H1 (cell line): ENCODE data around the gene MOSMO. TPM values are rescaled to one million over a fixed set of nuclear protein-coding genes. Genes with fewer than 3 reads are reported as not detected.

Experiments
- CTCF ChIA-PET: fragments of 300-600 bp; sonication (Branson Sonifier 250); formaldehyde crosslinking; loops from one replicate; lab custom pipeline; 2021; ENCODE audit not compliant: partially characterized antibody; lab: Charles Lee
- POLR2A ChIA-PET: fragments of 300-600 bp; sonication (Branson Sonifier 250); formaldehyde crosslinking; loops from one replicate; lab custom pipeline; 2021; ENCODE audit warnings: inconsistent platforms; ENCODE audit not compliant: partially characterized antibody; lab: Charles Lee
- DNase-seq, 2 experiments: peaks; one replicate each; pipeline versions ENCODE4 v3.0.0 to v3.0.0-alpha.2; 2010 to 2022; ENCODE audit warnings: low spot score in 2 of 2, low read depth in 1 of 2, mixed read lengths in 1 of 2
- FAIRE-seq: peaks from 2 replicates; lab custom pipeline; 2011; peaks lifted over from hg19 to GRCh38; lab: Jason Lieb, UNC
- H2AFZ ChIP-seq: 2 replicates; pipeline ENCODE4 v1.8.1; 2012; ENCODE audit warnings: low read length, inconsistent platforms
- H2AK5ac ChIP-seq: 2 replicates; pipeline ENCODE4 v1.6.1; 2013; ENCODE audit warnings: low read depth, low read length
- H2BK120ac ChIP-seq: replicated peaks from 2 replicates; pipeline ENCODE3; 2013; ENCODE audit warnings: low read depth, low read length, inconsistent platforms
- H2BK12ac ChIP-seq: 2 replicates; pipeline ENCODE4 v1.6.1; 2013; ENCODE audit warnings: low read depth, low read length
- H2BK15ac ChIP-seq: 2 replicates; pipeline ENCODE4 v1.6.1; 2013; ENCODE audit warnings: low read length
- H2BK20ac ChIP-seq: 2 replicates; pipeline ENCODE4 v1.6.1; 2013; ENCODE audit warnings: low read length
- H2BK5ac ChIP-seq: 2 replicates; pipeline ENCODE4 v1.6.1; 2013; ENCODE audit warnings: low read depth, low read length
- H3K14ac ChIP-seq: 2 replicates; pipeline ENCODE4 v1.6.1; 2013; ENCODE audit warnings: inconsistent platforms; ENCODE audit not compliant: insufficient read length
- H3K18ac ChIP-seq: 2 replicates; pipeline ENCODE4 v1.6.1; 2013; ENCODE audit warnings: low read length; ENCODE audit errors: extremely low read depth
- H3K23ac ChIP-seq: 2 replicates; pipeline ENCODE4 v1.6.1; 2013; ENCODE audit warnings: inconsistent platforms; ENCODE audit not compliant: insufficient read length
- H3K23me2 ChIP-seq: 2 replicates; pipeline ENCODE4 v1.6.1; 2013; ENCODE audit warnings: low read depth, low read length
- H3K27ac ChIP-seq: 2 replicates; pipeline ENCODE4 v1.6.1; 2011; ENCODE audit warnings: low read depth, low read length, inconsistent platforms
- H3K27me3 ChIP-seq, 4 experiments: replicated peaks in 1 of 4; 1 replicate in 1 of 4; 2 replicates in 3 of 4; pipeline versions ENCODE4 v1.6.1 to v1.8.1; 2011 to 2013; ENCODE audit warnings: low read length in 3 of 4, mild to moderate bottlenecking in 3 of 4, inconsistent platforms in 2 of 4, mixed read lengths in 2 of 4, moderate library complexity in 1 of 4; ENCODE audit not compliant: control insufficient read depth in 3 of 4, insufficient read depth in 3 of 4; ENCODE audit errors: extremely low read depth in 1 of 4
- H3K36me3 ChIP-seq, 4 experiments: 2 replicates each; pipeline versions ENCODE4 v1.6.1 to v1.8.1; 2011 to 2013; ENCODE audit warnings: mild to moderate bottlenecking in 4 of 4, low read length in 3 of 4, moderate library complexity in 2 of 4, control low read depth in 1 of 4, inconsistent platforms in 1 of 4; ENCODE audit not compliant: insufficient read depth in 4 of 4, control insufficient read depth in 2 of 4
- H3K4ac ChIP-seq: replicated peaks from 2 replicates; pipeline ENCODE3; 2013; ENCODE audit warnings: low read length, low read depth, mixed read lengths, inconsistent platforms; ENCODE audit not compliant: insufficient read length
- H3K4me1 ChIP-seq, 4 experiments: replicated peaks in 1 of 4; 1 replicate in 1 of 4; 2 replicates in 3 of 4; pipeline versions ENCODE4 v1.6.1 to v1.8.1; 2011 to 2013; ENCODE audit warnings: low read length in 3 of 4, inconsistent platforms in 2 of 4, mixed read lengths in 1 of 4; ENCODE audit not compliant: insufficient read depth in 4 of 4, control insufficient read depth in 3 of 4
- H3K4me2 ChIP-seq, 2 experiments: 2 replicates each; pipeline versions ENCODE4 v1.6.1 to v1.8.1; 2011 to 2013; ENCODE audit warnings: low read depth in 2 of 2, low read length in 2 of 2, control low read depth in 1 of 2, inconsistent platforms in 1 of 2, mild to moderate bottlenecking in 1 of 2; ENCODE audit not compliant: insufficient read depth in 1 of 2
- H3K4me3 ChIP-seq, 4 experiments: fragments of 200-600, 300-600 bp in 1 of 4; sonication (generic), shearing (Covaris generic), sonication (Bioruptor Twin) in 1 of 4; 2 replicates each; pipeline versions ENCODE4 v1.5.1 to v1.8.1; 2011 to 2016; ENCODE audit warnings: low read length in 4 of 4, low read depth in 3 of 4, control low read depth in 2 of 4, inconsistent platforms in 2 of 4, mild to moderate bottlenecking in 2 of 4, mixed read lengths in 1 of 4, moderate library complexity in 1 of 4; ENCODE audit not compliant: insufficient read depth in 2 of 4; ENCODE audit errors: extremely low read depth in 1 of 4
- H3K56ac ChIP-seq: replicated peaks from 2 replicates; pipeline ENCODE3; 2013; ENCODE audit warnings: low read depth, mild to moderate bottlenecking, mixed read lengths, low read length, inconsistent platforms; ENCODE audit not compliant: insufficient read length
- H3K79me1 ChIP-seq: 2 replicates; pipeline ENCODE4 v1.6.1; 2013; ENCODE audit warnings: low read depth, low read length, control low read depth
- H3K79me2 ChIP-seq, 2 experiments: 2 replicates each; pipeline versions ENCODE4 v1.6.1 to v1.8.1; 2012 to 2013; ENCODE audit warnings: low read length in 2 of 2, mild to moderate bottlenecking in 2 of 2, inconsistent platforms in 1 of 2; ENCODE audit not compliant: insufficient read depth in 2 of 2, control insufficient read depth in 1 of 2
- H3K9ac ChIP-seq, 4 experiments: replicated peaks in 1 of 4; 1 replicate in 1 of 4; 2 replicates in 3 of 4; pipeline versions ENCODE4 v1.6.1 to v1.8.1; 2011 to 2013; ENCODE audit warnings: low read depth in 3 of 4, low read length in 3 of 4, control low read depth in 2 of 4, mild to moderate bottlenecking in 2 of 4, moderate library complexity in 2 of 4, inconsistent platforms in 1 of 4; ENCODE audit errors: extremely low read depth in 1 of 4
- H3K9me3 ChIP-seq, 2 experiments: 2 replicates each; pipeline versions ENCODE4 v1.6.1 to v1.8.1; 2012 to 2013; ENCODE audit warnings: mild to moderate bottlenecking in 2 of 2, moderate library complexity in 2 of 2, control low read depth in 1 of 2, inconsistent platforms in 1 of 2, low read depth in 1 of 2, low read length in 1 of 2, mixed read lengths in 1 of 2; ENCODE audit not compliant: insufficient read depth in 2 of 2
- H4K20me1 ChIP-seq, 2 experiments: replicated peaks in 1 of 2; 2 replicates each; pipeline versions ENCODE3 to v1.8.1; 2011 to 2013; ENCODE audit warnings: inconsistent platforms in 2 of 2, low read length in 2 of 2, mild to moderate bottlenecking in 1 of 2; ENCODE audit not compliant: insufficient read depth in 2 of 2, control insufficient read depth in 1 of 2
- H4K5ac ChIP-seq: 2 replicates; pipeline ENCODE4 v1.6.1; 2013; ENCODE audit warnings: low read length, low read depth, mixed read lengths, inconsistent platforms; ENCODE audit not compliant: insufficient read length
- H4K8ac ChIP-seq: 2 replicates; pipeline ENCODE4 v1.8.0; 2013; ENCODE audit warnings: mild to moderate bottlenecking, moderate library complexity, low read length, inconsistent platforms; ENCODE audit not compliant: insufficient read depth; ENCODE audit errors: extremely low read depth
- H4K91ac ChIP-seq: replicated peaks from 2 replicates; pipeline ENCODE3; 2013; ENCODE audit warnings: low read length, mixed read lengths, inconsistent platforms; ENCODE audit not compliant: insufficient read length
- RBBP5 ChIP-seq: IDR thresholded peaks from 2 replicates; pipeline ENCODE4 v1.7.1; 2012; ENCODE audit warnings: low read depth, mild to moderate bottlenecking, inconsistent platforms, low read length, moderate library complexity, borderline replicate concordance
- WGBS, 2 experiments: shearing (Covaris generic) in 1 of 2; methylation state at CpG; one replicate each; pipeline versions ENCODE4 v1.1.6 to v1.1.7; 2013 to 2015; ENCODE audit warnings: low lambda C conversion rate in 2 of 2, mixed read lengths in 2 of 2, inconsistent platforms in 1 of 2, low coverage in 1 of 2, missing lambda C conversion rate in 1 of 2; ENCODE audit not compliant: insufficient replicate concordance in 2 of 2, insufficient coverage in 1 of 2, insufficient read length in 1 of 2; ENCODE audit errors: extremely low coverage in 1 of 2, missing lambda C conversion rate in 1 of 2; 5-methylcytosine and 5-hydroxymethylcytosine counted together
- polyA plus RNA-seq, 7 experiments: library from polyadenylated mRNA; depleted of rRNA in 3 of 7; stranded (reverse) in 5 of 7; unstranded in 2 of 7; fragments of >200 nt in 5 of 7; fragments of 200-250 nt in 2 of 7; gene quantifications; 1 replicate in 5 of 7; 2 replicates in 1 of 7; 4 replicates in 1 of 7; pipeline versions ENCODE4 v1.2.1 to v1.2.3, GENCODE V29; 2011 to 2013; ENCODE audit warnings: missing spikeins in 2 of 7, mixed read lengths in 2 of 7
- total RNA-seq: library from RNA; stranded (reverse); fragmentation: NEBNext Ultra II Directional; extraction: Animal tissue kit (Norgen Biotek cat#: 25700); gene quantifications from 2 replicates; pipeline ENCODE4 v1.2.1, GENCODE V29; 2021

Gene MOSMO
- total and polyA plus RNA-seq, 2 of the 8 experiments (the other 6 are each of a cell fraction or from before 2014, with no cell fraction given) = 8.6 to 14.8 TPM

DNA sequence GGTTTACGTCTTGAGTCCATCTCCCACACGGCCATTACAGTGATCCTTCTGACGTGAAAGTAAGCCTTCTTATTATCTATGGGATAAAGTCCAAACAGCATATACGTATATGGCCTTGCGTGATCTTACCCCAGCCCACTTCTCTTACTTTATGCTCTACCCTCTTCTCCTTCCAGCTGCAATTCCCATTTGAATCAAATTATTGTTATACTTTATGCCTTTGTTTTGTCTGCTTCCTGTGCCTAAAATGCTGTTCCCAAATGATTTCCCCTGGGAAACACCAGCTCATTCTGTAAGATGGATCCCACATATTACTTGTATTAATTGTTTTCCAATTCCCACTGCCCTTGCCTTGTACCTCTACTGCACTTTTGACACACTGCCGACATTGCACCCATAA is 43.6 kb upstream of the MOSMO start:
- DNase-seq (no peak), FAIRE-seq (no peak)
- H4K20me1 ChIP-seq = peaks cover 0 to 3% of the 10 kb centered on the region in 2 experiments
- no peaks in the 10 kb centered on the region for H3K79me2 ChIP-seq
- H3K9ac ChIP-seq = no peak overlapping the region
- no peak overlapping the region for H2BK5ac ChIP-seq
- no peak overlapping the region for H4K8ac ChIP-seq
- H3K23me2 ChIP-seq = no peaks in the 10 kb centered on the region
- H2AFZ ChIP-seq = no peak overlapping the region
- no peak for TF ChIP-seq RBBP5
- no peak overlapping the region for H4K5ac ChIP-seq
- no peak overlapping the region for H3K4me3 ChIP-seq
- ChIA-PET CTCF (interaction anchor here (1.0 kb wide), 1 partner anchor 13 kb away, joined by 3 read pairs; no protein-coding TSS in a partner anchor), POLR2A (interaction anchor here (1.2 to 1.7 kb wide), 3 partner anchors 8 to 12 kb away, joined by 4 to 5 read pairs (median 4); partner anchors contain the start of gene UQCRC2)
- no peak overlapping the region for H4K91ac ChIP-seq
- WGBS, 2 experiments = 85% methylated on average over 6 of the region's 6 CpGs; no CpG with 5 or more reads in 1 of the 2 experiments
- no peak overlapping the region for H3K4ac ChIP-seq
- no peaks in the 10 kb centered on the region for H3K4me1 ChIP-seq
- no peak overlapping the region for H3K56ac ChIP-seq
- H3K4me2 ChIP-seq = no peak overlapping the region
- H2BK12ac ChIP-seq = no peak overlapping the region
- H3K79me1 ChIP-seq = no peaks in the 10 kb centered on the region
- H3K9me3 ChIP-seq = no peaks in the 10 kb centered on the region
- H3K23ac ChIP-seq = no peak overlapping the region
- no peak overlapping the region for H2AK5ac ChIP-seq
- no peak overlapping the region for H2BK120ac ChIP-seq
- H2BK20ac ChIP-seq = no peak overlapping the region
- no peak overlapping the region for H3K18ac ChIP-seq
- H3K27me3 ChIP-seq = no peaks in the 10 kb centered on the region
- H3K36me3 ChIP-seq = peaks cover 35 to 89% (median 76%) of the 10 kb centered on the region in 4 experiments
- H3K27ac ChIP-seq = no peak overlapping the region
- H3K14ac ChIP-seq = no peak overlapping the region
- no peak overlapping the region for H2BK15ac ChIP-seq
